Heart left ventricle (tissue), 13 donors: Measurements from ENCODE around the gene PARP1.

ENCODE experiments used
- CTCF ChIP-seq, 12 donors: fragments of 200-600 bp; sonication (generic) in 4 of 12; IDR thresholded peaks; one replicate each; pipeline versions ENCODE4 v1.5.0 to v1.8.0; 2018 to 2022; ENCODE audit warnings: antibody characterized with exemption in 12 of 12, mild to moderate bottlenecking in 5 of 12
- POLR2A ChIP-seq, 2 donors: fragments of 450-650 bp; IDR thresholded peaks; one replicate each; pipeline ENCODE4 v1.6.1; 2017; ENCODE audit warnings: antibody characterized with exemption in 2 of 2, mild to moderate bottlenecking in 2 of 2, moderate library complexity in 2 of 2
- donor health status: ischemic (EF 13 %, LVEDD 7.1; RV severe dilation, severe dysfunction).
- donor health status: DM: no; HTN: yes; CAD: no.
- donor health status: DM: no; HTN: no; CAD: no.
- donor health status: ischemic (EF 25% LVEDD 6.9; RV normal size, moderate dysfunction).
- donor health status: ischemic (EF 25% LVEDD 5.7; RV mildly dilated, moderate dysfunction).
- donor health status: ischemic (EF 35%, LVEDD 5.7; RV mildly dilated, moderate dysfunction).
- donor health status: nonischemic (EF 11% LVEDD 7.7; RV severe dilation, severe dysfunction).
- donor health status: DM: yes; HTN: yes; CAD: no.
- donor health status: PGD.
- donor health status: ischemic (EF 29% LVEDD 5.4; RV normal size, mild dysfunction).
- donor health status: nonischemic (EF 23%, LVEDD 6.1; RV moderate dilation, normal function).

DNA sequence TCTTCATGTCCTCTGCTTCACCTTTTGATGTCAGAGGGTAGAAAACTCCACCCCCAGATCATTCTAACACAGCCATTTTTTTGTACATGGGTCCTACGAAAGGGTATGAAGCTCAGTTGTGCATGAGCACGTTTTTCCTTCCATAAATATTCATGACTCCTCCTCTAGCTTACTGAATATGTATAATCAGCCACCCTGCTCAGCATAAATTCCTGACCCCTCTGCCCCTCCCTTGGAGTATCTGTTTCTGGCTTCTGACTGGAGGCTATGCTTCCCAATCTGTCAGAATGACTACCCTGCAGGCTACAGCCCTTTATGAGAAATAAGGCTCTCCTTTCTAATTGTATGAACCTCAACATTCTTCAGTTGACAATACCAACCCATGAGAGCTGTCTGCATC is 42.8 kb upstream of the PARP1 start:
- no peak for TF ChIP-seq POLR2A (IDR thresholded peaks at IDR 0.05)
- no peak for TF ChIP-seq CTCF (IDR thresholded peaks at IDR 0.05)
